GM06990 (cell line): ENCODE measurements around the gene SCMH1.

ENCODE experiments used
- DNase-seq: peaks from one replicate; pipeline ENCODE4 v3.0.0-alpha.2; 2011; ENCODE audit not compliant: insufficient read length; ENCODE audit errors: extremely low read depth
- H3K27me3 ChIP-seq: replicated peaks from 2 replicates; pipeline ENCODE4 v1.6.0; 2011; ENCODE audit warnings: low read length; ENCODE audit not compliant: control insufficient read depth, insufficient read depth
- H3K36me3 ChIP-seq: 2 replicates; pipeline ENCODE4 v1.5.1; 2011; ENCODE audit warnings: low read length; ENCODE audit not compliant: control insufficient read depth, insufficient read depth
- H3K4me3 ChIP-seq: replicated peaks from 2 replicates; pipeline ENCODE4 v1.5.1; 2011; ENCODE audit warnings: low read depth, mild to moderate bottlenecking, control low read depth, low read length
- TF ChIP-seq, protein P1 (sequence below): IDR thresholded peaks from 2 replicates; pipeline ENCODE4 v1.5.1; 2011; ENCODE audit warnings: low read length, control low read depth, mild to moderate bottlenecking, inconsistent platforms; ENCODE audit not compliant: insufficient read depth, poor library complexity, severe bottlenecking

Gene SCMH1

DNA sequence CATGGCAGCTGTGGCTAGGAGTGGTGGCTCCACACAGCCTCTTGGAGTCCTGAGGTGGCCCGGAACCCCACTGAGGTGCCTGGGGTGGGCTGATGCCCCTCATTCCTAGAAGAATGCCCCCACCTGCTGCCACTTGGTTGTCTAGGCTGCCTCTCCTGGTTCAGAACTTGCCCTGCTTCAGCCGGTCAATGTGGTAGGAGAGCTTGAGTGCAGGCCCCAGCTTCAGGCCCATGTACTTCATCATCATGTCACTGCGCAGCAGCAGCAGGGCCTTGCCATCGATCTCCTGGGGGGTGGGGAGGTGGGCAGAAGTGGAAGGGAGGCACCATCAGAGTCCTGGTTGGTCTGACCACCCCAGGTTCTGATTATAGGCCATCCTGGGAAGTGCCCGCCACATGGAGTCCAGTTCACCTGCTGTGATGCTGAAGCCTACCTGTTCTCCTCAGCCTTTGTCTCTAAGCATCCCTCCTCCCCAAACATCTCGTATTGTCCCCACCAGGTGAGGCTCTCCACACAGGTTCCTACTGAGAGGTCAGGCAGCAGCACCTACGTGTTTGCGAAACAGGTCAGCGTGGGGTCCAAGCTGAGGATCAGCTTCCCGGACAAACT, 214.0 kb downstream of the SCMH1 start:
- H3K27me3 ChIP-seq: no peaks in the 10 kb centered on the region
- H3K36me3 ChIP-seq: peaks cover 15% of the 10 kb centered on the region
- no peak overlapping the region for H3K4me3 ChIP-seq
- TF ChIP-seq, protein P1, sequence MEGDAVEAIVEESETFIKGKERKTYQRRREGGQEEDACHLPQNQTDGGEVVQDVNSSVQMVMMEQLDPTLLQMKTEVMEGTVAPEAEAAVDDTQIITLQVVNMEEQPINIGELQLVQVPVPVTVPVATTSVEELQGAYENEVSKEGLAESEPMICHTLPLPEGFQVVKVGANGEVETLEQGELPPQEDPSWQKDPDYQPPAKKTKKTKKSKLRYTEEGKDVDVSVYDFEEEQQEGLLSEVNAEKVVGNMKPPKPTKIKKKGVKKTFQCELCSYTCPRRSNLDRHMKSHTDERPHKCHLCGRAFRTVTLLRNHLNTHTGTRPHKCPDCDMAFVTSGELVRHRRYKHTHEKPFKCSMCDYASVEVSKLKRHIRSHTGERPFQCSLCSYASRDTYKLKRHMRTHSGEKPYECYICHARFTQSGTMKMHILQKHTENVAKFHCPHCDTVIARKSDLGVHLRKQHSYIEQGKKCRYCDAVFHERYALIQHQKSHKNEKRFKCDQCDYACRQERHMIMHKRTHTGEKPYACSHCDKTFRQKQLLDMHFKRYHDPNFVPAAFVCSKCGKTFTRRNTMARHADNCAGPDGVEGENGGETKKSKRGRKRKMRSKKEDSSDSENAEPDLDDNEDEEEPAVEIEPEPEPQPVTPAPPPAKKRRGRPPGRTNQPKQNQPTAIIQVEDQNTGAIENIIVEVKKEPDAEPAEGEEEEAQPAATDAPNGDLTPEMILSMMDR: no peak
- DNase-seq: no peak

DNA sequence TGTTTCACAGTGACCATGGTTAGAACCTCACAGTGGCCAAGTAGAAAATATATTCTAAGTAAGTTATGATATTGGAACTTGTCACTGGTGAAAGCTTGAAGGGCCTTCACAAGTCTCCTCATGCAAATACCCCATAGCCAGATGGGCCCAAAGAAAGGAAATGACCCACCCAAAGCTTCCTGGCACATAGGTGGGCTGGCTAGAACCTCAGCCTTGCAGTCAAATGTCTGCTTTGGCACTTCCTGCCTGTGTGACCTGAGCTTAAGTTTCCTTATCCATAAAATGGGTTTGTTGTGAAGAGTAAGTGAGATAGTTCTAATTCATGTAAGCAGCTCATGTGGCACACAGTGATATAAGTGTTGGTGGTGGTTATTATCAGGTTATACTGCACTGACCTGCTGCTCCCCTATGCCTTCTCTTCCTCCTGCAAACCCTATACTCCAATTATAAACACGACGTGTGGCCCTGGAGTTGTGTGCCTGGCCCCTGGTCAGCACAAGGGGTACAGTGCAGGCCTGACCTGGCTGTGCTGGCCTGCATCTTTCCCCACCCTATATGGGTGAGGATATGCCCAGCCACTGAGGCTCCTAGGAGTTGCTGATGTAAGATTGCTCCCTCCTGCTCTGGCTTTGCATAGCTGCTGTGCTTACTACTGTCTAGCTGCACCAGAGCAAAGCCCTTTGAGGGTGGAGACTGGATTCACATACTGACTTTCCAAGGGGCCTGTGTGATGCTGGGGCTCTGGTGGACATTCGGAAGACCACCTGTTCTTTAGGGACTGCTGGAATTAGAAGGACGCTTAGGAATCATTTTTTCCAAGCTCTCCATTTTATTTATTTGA, 215.9 kb downstream of the SCMH1 start:
- TF ChIP-seq, protein P1: no peak
- Histone ChIP-seq H3K36me3 (peaks cover 19% of the 10 kb centered on the region), H3K4me3 (no peak overlapping the region), H3K27me3 (no peaks in the 10 kb centered on the region)
- DNase-seq: no peak

DNA sequence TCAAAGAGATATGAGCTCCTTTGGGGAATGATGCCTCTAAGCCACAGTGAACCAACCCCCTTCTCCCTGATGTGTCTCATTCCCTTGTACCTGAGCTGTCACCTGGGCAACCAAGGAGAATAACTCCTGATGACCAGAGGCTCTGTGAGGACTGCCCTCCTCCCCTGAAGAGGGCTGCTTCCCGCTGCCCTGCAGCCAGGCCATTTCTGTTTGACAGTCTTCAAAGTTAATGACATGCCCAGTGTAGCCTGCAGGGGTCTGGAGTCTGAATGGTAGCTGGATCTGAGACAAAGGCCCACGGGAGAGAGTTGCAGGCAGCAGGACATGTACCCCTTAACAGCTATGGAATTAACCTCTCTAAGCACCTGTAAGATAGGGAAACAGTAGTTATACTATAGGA, 217.2 kb downstream of the SCMH1 start:
- DNase-seq: no peak
- TF ChIP-seq, protein P1: no peak
- peaks cover 19% of the 10 kb centered on the region for H3K36me3 ChIP-seq
- H3K27me3 ChIP-seq: no peaks in the 10 kb centered on the region
- no peak overlapping the region for H3K4me3 ChIP-seq

DNA sequence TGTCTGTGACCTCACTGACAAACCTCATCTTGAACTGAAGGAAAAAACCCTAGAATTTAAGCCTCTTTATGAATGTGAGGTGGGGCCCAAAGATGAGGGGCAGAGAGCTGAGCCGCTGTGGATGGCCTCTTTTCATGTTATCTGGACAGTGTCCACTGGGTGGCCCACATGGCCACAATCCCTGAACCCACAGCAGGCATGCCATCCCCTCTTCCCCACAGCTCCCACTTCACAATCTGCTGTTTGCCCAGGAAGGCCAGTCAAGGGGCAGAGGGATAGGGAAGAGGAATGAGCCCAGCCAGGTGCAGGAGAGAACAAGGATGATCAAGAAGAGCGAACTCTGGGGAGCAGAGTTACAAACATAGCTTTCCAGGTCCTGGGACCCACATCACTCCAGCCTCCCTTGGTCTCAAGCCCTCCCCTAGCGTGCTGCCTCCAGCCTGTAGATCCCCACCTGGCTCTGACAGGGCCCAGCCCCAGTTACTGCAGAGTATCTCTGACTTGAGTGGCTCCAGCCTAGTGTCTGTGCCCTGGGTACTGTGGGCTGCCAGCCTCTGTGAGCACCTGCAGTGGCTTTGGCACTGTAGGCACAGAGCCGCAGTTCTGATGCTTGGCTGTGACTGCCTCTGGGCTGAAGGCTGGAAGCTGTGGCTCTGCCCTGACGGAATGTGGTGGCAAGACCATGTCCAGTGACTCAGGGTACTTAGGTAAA, 218.7 kb downstream of the SCMH1 start:
- DNase-seq: no peak
- TF ChIP-seq, protein P1: no peak

DNA sequence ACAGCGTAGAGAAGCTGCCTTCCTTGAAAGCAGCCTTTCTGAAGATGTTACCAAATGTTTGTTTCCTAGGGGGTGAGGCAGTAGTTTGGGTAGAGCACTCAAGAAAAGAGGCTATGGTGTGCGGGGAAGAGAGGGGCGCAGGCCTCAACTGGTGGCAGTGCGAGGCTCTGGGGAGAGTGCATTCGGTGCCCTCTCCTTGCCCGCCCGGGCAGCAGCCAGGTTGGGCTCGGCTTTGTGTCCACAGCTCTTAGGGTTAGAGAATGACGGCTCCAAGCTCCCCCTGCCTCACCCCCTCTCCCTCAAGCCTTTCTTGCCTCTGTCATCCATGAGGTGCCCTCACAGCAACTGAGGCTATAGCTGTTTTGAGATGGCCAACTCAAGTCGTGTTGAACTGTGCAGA, 219.7 kb downstream of the SCMH1 start:
- no peaks in the 10 kb centered on the region for H3K27me3 ChIP-seq
- TF ChIP-seq, protein P1: no peak
- H3K36me3 ChIP-seq: peaks cover 15% of the 10 kb centered on the region
- no peak overlapping the region for H3K4me3 ChIP-seq
- no peak for DNase-seq

More for the DNA sequence above, 218.7 kb downstream of the SCMH1 start:
- H3K4me3 ChIP-seq: no peak overlapping the region
- peaks cover 15% of the 10 kb centered on the region for H3K36me3 ChIP-seq
- H3K27me3 ChIP-seq: no peaks in the 10 kb centered on the region
